Central memory CD4-positive, alpha-beta T cell (primary cell): ENCODE results near the gene DCPS.
"Not testable (repeated sequence)": the region's sequence is repeated elsewhere in the genome, so short reads cannot be mapped to it uniquely, and the experiment has no call there.

ENCODE experiments used
- DNase-seq: peaks from one replicate; pipeline ENCODE4 v3.0.0; 2022

Gene DCPS

GRCh38 chr11:126385991-126386728 lies 82.3 kb downstream of the DCPS start:
- no peak for DNase-seq

DNA sequence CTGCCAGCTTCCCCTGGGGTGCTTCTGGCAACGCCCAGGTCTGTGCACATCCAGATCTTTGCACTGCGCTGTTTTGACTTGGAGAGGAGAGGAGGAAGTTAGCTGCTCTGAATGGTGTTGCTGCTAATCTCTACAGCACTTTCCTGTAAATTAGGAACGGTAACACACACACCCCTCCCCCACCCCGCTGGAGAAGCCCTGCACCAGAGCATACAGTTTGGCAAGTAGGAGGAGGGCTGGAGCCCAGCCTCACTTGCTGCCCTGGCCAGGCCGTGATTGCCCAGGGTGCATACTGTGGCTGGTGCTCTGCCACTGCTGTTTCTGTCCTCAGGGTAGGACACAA lies 82.8 kb downstream of the DCPS start:
- not testable (repeated sequence) for DNase-seq

DNA sequence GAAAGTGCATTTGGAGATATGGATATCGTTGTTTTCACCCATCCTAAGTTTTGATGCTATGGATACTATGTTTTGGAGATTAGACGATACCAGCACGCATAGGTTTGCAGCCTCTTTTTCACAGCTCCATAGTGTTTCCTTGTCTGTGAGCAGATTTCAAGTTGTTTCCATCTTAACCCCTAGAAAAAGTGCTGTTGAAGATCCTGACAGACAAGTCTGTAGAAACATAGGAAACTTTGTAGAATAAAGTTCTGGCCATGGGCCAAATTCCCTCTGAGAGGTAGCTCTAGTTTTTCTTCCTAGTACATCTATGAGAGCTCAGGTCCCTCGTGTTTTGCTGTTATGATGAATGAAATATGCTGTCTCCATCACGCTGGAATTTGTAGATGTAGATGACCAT lies 84.0 kb downstream of the DCPS start:
- DNase-seq = no peak

- DNase-seq = no peak
These were observed 86.5 kb downstream of the DCPS start for GRCh38 chr11:126390272-126390867.

DNA sequence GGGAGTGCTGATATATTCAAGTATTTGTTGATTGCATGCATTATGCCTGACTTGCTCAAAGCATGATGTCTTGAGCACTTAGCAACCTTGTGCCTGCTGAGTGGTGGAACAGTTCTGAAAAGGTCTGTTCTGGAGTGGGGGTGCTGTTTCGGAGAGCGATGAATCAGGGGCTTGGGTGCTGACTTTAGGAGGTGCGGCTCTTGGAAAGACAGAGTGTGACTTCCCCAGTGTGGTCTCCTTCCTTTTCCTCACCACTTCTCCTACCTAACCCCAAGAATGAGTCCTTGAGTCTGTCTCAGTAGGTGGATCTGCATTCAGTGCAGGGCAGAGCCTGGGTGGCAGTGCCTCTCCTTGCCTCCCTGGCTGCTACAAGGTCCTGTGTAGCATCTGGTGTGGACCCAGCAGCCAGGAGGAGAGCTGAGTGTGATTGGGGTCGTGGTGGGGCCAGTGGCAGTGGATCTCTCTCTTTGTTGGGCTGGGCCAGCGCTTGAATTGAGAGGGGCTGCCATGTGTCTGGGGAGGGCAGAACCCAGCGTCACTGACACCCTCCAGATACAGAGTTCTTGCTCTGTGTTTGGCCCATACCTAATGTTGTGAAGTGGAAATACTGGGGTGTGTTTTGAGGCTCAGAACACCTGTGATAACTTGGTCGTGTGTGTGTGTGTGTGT lies 87.6 kb downstream of the DCPS start:
- DNase-seq = no peak

GRCh38 chr11:126391970-126392632 lies 88.2 kb downstream of the DCPS start:
- no peak for DNase-seq

DNA sequence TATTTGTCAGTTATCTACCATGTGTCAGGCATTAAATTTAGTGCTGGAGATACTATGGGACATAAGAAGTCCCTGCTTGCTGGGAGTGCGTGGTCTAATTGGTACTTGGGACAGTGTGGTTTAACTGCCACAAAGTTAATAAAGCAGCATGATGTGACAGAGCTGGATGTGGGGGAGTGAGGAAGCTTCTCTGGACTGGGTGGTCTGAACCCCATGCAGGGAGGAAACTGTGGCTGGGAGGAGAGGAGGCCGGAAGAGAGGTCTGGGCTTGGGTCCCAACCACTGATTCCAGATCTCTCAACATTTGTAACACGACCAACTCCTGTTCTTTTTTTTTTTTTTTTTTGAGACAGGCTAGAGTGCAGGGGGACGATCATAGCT lies 88.8 kb downstream of the DCPS start:
- DNase-seq = no peak

GRCh38 chr11:126393143-126393542 lies 89.3 kb downstream of the DCPS start:
- DNase-seq = no peak

DNA sequence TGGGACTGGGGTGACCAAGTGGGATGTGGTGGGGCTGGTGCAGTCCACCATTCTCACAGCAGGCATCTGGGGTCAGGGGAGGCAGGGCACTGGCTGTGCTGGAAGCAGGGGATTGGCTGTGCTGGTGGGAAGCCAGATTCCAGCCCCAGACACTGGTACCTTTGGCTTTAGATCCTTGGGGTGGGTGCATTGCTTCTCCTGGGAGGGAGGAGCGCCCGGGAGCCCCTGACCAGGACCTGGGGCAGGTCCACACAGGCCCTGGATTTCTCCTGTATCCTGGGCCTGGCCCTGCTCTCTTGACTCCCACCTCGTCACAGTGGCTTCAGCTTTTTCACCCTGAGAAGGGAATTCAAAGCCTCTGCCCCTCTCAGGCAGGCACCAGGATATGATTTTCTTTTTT lies 90.2 kb downstream of the DCPS start:
- no peak for DNase-seq

GRCh38 chr11:126394634-126395072 lies 90.8 kb downstream of the DCPS start:
- DNase-seq = not testable (repeated sequence)
